ENCODE results near the gene ABHD12.
"Not testable (repeated sequence)": the region's sequence is repeated elsewhere in the genome, so short reads cannot be mapped to it uniquely, and the experiment has no call there.

The ABHD12 gene

GRCh38 chr20:25320035-25320800, 70.4 kb downstream of the ABHD12 start:
- no peak for DNase-seq

- DNase-seq, result no peak
These were observed 71.2 kb downstream of the ABHD12 start for GRCh38 chr20:25319241-25320034.

GRCh38 chr20:25318471-25319240, 72.0 kb downstream of the ABHD12 start:
- DNase-seq, result peak; percentile 94 to 95

DNA sequence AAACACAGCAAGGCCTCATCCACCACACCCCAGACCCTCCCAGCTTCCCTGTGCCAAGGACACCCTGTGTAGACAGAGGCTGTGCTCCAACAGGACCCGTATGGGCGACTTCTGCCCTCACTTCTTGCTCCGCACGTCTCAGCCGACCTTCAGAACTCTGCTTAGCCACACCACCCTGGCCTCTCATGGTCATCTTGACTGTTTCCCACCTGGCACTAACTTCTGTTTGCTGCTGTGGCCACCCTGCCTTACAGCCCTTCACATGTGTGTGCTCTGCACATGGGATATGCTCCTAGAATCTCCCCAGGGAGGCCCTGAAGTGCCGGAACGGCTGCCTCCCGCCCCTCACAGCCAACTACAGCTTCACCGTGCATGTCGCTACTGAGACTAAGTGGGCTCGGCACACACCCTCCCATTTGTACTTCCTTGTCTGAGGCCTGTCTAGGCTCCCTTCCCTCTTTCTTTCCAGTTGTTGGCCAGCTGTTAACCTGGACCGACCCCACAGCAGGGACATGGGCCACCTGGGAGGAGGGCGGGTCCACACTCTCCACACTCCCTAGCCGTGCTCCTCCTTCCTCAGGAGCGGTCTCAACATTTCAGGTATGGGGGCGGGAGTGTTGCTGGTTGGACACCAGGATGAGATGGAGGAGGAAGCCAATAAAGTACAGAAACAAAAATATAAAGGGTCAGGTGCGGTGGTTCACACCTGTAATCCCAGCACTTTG, 73.1 kb downstream of the ABHD12 start:
- peak in 1 of 2 donors; percentile 65 for DNase-seq

DNA sequence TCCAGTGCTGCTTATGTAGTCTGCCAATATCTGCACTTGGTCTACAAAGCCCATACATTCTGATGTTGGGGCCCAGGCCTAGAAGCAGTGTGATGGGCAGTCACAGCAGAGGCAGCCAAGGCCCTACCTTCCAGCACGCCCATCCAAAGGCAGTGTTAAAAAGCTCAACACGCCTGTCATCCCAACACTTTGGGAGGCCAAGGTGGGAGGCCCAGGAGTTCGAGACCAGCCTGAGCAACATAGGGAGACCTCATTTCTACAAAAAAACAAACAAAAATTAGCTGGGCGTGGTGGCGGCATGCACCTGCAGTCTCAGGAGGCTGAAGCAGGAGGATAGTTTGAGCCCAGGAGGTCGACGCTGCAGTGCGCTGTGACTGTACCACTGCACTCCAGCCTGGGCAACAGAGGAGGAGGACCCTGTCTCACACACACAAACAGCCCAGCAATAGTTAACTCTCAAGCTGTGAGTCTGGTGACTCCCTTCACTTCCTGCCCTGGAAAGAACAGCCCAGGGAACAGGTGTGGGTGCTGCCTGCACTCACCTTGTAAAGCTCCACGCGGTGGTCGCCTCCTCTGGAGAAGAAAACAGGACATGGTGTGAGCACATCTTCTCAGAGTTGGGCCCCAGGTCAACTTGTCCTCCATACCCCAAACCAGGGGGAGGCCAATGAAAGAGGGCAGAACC, 74.0 kb downstream of the ABHD12 start:
- no peak for DNase-seq

- no peak for DNase-seq
These were observed 75.0 kb downstream of the ABHD12 start for GRCh38 chr20:25315418-25316210.

DNA sequence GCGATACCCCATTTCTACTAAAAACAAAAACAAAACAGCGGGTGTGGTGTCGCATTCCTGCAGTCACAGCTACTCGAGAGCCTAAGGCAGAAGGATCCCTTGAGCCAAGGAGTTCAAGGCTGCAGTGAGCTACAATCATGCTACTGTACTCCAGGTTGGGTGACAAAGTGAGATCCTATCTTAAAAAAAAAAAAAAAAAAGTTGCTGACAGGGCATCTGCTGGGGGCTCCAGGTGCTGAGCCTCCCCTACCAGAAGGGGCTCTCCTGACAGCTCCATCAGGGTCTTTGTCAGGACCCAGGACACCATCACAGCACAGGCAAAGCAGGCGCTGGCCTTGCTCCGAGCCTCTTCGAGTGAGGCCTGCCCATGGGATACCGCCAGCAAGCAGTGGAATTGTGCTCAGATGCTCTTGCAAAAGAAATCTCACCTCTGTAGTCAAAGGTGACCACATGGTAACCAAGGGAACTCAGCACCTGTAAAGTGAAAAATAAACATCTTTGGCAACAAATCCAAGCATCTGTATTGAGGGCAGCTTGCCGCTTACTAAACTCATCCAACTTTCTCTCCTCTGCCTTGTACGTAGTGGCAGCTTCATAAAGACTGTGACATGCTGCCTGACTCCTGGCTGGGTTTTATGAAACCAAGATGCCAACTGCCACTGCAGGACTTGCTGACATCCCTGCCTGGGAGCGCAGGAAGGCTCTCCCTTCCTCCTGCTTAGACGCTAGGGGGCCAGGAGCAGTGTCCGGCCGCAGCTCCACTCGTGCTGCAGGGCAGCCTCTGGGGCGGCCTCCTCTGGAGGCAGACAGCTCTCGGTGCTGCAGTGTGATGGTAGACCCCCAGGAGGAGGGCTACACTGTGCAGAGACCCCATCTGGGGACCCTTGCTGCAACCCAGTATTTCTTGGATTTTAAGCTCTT, 75.9 kb downstream of the ABHD12 start:
- DNase-seq, result no peak

GRCh38 chr20:25313593-25313992, 77.0 kb downstream of the ABHD12 start:
- DNase-seq, result no peak

DNA sequence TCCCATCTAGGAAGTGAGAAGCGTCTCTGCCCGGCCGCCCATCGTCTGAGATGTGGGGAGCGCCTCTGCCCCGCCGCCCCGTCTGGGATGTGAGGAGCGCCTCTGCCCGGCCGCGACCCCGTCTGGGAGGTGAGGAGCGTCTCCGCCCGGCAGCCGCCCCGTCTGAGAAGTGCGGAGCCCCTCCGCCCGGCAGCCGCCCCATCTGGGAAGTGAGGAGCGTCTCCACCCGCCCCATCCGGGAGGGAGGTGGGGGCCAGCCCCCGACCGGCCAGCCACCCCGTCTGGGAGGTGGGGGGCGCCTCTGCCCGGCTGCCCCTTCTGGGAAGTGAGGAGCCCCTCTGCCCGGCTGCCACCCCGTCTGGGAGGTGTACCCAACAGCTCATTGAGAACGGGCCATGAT, 77.9 kb downstream of the ABHD12 start:
- DNase-seq, result not testable (repeated sequence)

DNA sequence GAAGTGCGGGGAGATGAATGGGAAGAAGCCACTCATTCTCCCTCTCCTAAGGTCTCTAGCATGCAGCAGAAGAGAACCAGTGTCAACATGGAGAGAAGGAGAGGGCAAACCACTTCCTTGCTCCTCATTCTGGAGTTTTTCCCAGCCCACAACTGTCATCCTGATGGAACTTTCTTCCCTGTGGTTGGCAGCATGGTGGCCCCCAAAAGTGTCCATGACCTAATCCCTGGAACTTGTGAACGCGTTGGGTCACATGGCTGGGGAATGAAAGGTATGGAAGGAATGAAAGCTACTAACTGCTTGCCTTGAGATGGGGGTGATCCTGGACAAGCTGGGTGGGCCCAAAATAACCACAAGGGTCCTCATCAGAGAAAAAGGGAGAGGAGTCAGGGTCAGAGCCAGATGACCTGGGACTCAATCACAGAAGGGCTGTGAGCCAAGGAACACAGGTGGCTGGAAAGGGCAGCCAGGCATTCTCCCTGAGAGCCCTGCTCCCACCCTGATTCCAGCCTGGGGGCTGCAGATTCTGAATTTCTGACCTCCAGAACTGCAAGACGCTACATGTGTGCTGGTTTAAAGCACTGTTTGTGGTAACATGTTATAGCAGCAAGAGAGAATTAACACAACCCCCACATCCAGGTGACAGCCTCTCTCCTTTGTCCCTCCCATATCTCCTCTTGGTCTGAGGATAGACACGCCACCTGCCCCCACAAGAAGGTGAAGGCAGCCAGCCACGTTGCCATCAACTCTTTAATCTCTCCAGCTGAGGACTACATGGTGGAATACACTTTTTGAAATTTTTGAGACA, 79.5 kb downstream of the ABHD12 start:
- no peak for DNase-seq

- peak; percentile 88 to 93 for DNase-seq
These were observed 80.2 kb downstream of the ABHD12 start for GRCh38 chr20:25310268-25310920.

GRCh38 chr20:25309395-25310267, 81.0 kb downstream of the ABHD12 start:
- peak; percentile 67 to 91 for DNase-seq

DNA sequence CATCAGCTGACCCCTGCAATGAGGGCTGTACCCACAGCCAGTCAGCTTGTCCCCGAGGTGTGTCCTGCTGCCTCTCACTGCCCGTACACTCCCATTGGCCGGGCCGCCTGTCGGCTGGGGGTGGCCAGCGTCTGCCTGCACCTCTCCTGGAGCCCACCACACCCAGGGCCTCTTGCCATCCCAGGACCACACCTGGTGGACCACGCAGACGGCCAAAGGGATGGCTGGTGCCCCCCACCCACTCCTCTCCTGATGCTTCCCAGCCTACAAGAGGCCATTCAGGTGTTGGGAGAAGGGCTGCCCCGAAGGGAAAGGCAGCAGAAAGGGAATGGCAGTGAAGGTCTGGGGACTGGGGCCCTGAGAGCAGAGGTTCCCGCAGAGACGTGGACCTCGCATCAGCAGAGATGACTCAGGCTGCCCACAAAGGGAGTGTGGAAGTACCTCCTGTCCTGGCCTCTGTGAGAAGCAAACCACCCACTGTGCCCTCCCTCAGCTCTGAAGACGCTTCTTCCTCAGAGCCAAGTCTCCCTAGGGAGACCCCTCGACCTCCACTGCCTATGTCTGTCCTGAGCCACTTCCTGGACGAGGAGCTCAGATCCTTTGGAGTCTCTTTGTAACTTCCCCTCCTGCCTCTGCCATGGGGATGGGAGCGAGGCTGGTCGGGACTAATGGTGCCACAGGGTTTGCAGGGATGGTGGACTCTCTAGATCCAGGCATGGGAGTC, 81.8 kb downstream of the ABHD12 start:
- peak; percentile 54 to 89 for DNase-seq

- no peak for DNase-seq
These were observed 82.5 kb downstream of the ABHD12 start for GRCh38 chr20:25308083-25308491.

DNA sequence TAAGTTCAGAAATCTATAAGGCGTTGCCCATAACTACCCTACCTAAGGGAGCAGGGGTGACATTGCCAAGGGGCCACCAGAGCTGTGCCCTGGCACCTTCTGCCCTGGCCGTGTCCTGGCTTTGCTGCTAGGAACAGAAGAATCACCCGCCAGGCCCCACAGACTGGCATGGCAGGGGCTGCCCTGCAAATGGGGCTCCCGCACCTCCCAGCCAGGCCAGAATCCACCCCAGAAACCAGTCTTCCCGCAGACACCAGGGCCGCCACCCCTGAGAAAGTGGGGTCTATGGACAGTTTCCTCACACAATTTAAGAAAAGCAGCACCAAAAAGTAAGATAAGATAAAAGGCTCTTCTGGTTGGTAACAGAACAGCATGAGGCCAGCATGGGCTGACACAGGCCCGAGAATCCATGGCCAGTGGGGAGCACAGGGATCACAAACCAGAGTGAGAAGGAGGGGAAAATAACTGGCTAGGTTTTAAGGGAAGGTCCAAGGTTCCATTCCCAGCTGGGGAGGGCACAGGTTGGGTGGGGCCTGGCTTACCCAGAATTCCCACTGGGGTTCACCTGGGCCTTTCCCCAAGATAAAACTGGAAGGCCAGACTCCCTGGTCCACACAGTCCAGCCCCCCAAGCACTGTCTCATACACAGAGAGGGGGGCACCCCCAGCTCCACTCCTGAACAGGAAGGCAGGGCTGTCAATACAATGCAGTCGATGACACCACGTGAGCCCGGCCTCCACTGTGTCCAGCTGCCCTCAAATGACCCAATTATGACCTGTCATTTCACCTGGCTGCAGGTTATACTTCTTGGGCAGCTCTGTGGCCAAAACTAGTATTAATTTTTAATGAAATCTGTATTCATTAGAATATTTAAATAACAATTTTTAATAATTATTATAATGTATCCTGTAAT, 83.4 kb downstream of the ABHD12 start:
- no peak for DNase-seq
